ENCODE measurements around the gene LINS1.
"Not testable (repeated sequence)": the region's sequence is repeated elsewhere in the genome, so short reads cannot be mapped to it uniquely, and the experiment has no call there.

The LINS1 gene

DNA sequence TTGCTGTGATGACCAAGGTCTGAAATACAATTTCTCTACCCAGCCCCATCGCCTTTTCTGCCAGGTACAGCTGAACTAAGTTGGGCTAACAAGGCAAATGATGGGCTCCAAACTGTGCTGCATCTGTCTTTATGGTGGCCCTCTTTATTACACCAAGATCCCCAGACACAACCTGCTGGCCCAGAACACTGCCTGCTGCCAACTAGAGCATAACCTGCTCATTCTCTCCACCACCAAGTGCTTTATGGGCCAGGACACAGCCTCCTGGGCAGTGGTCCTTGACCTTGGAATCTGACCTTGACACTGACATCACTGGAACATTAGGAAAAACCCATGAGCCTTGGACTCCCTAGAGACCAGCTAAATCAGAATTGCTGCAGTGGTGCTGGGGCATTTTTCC lies 3.3 kb downstream of the LINS1 start:
- no peak for DNase-seq

DNA sequence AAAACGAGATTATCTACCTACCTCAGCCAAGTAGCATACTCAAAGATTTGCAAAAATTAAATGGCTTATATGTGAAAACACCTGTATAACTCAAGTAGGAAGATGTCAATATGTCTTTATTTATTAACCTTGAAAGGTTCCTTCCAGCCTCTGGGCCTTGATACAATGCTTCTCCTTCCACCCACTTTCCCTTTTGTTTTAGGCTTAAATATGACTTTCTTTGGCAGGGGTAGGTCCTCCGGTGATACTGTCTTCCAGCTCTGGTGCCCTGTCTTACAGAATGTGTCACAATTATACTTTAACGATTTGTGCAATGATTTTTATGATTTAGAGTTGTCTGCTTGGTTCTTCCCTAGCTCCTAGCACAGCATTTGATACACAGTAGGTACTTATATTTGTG lies 4.1 kb downstream of the LINS1 start:
- DNase-seq: no peak

DNA sequence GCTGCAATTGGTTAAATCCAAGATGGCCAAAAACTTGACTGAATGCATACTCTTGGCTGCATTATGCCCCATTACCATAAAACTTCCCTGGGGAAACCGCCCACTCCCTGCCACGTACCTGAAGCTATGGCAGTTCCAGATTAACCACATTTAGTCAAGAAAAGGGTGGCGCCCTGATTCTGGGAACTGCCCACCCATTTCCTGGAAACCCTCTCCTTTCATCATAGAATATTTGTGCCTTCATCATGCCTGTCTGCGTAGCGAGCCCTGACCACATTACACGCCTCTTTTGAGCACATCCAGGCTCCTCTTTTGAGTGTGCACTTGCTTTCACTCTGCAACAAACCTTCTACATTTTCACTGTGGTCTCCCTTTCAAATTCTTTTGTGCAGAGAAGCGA lies 5.2 kb downstream of the LINS1 start:
- peak; percentile 77 to 94 (median 82) for DNase-seq

DNA sequence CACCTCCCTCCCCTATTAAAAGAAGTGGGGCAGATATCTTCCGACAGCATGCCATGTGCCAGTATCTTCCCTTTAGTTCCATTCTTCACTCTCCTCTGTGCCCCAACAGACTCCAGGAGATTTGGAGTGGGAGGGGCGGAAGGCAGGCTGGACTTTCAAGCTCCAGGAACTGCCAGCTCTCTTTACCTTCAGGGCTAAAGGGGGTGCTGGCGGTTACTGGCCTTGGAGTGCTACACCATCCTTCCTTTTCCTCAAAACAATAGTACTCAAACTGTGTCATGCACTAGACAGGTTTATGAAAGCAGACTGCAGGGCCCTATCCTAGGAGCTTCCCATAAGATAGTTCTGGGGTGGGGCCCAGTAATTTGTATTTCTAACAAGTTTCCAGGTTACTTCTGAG lies 6.0 kb downstream of the LINS1 start:
- DNase-seq: no peak

DNA sequence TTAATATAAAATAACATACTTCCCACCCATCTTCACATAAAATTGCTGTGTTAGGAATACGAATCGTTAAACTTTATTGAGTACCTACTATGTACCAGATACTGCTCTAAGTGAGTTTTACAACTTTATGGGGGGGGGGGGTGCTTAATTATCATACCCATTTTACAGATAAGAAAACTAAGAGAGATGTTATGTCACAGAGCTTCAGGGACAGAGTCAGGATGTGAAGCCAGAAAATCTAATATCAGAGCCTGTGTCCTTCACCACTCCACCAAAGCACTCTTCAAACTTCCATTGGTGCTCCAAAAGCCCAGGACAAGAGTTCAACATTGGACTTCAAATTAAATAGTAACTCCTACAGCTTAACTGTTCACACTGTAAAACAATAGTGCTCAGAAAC lies 8.6 kb downstream of the LINS1 start:
- DNase-seq: no peak

DNA sequence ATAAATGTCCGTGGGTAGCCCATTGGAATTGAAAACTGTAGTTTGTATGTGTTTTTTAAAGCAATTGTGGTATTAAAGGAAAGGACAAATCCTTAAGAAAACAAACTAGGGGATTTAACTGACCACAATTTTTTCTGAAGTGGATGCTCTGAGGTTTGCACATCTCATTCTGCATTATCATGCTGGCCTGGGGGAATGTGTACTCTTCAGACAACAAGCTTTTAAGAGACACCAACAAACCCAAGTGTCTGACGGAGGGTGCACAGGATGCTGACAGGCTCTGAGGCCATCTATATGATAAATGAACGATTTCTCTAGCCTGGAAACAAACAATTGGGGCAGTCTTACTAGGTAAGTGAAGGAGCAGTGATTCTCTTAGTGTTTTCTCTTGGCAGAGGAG lies 9.1 kb downstream of the LINS1 start:
- DNase-seq: no peak

DNA sequence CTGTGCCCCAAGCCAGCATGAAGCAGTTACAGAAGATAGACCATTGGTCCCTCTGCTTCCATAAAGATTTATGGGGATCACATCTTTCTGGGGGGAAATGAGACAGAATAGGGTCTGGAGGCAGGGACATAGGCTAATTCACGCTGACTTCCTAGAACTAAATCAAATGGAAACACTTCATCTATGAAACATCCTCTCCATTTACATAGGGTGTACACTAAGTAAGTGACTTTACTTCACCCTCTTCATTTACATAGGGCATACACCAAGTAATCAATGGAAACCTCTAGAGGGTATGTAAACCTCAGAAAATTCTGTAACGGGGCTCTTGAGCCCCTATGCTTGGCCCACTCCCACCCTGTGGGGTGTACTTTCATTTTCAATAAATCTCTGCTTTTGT lies 10.1 kb downstream of the LINS1 start:
- no peak for DNase-seq

DNA sequence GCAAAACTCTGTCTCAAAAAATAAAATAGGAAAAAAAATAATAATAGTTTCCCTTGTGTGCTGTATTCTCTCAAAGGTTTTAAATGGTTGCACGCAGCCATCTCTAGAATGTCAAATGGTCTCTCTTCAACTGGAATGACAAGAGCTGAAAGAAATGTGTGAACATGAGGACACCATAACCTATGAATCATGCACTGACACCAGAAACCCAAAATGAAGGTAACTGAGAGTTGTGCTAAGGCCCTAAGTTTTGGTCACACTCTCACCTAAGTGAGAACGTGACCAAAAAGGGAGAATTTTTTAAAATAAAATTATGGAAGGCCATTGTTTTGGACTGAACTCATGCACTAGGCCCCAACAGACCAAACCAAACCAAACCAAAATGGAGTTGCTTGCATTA lies 10.8 kb downstream of the LINS1 start:
- not testable (repeated sequence) for DNase-seq

DNA sequence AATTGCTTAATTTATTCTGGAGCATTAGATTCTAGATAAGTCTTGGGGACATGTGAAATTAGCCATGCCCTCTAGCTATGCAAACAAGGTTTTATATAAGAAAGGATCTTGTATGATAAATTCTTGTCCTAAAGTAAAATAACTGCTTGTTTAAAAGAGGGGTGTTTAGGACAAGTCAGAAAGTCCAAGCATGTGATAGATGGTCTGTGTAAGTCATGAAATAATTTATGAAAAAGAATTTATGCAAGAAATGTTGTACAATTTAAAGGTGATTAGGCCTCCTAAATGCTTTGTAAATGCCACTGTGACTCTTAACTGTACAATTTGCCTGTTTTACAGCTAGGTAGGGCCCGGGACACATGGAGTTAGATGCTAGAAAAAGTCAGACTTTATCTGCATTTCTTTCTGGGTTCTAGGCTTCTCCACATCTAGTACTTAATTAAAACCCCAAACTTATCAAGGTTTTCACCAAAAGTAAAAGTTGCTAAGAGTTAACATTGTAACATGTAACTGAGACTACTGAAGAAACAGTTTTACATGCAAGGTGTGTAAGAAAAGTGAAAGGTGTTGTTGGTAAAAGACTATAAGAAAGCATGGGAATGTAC lies 13.2 kb downstream of the LINS1 start:
- DNase-seq: no peak

DNA sequence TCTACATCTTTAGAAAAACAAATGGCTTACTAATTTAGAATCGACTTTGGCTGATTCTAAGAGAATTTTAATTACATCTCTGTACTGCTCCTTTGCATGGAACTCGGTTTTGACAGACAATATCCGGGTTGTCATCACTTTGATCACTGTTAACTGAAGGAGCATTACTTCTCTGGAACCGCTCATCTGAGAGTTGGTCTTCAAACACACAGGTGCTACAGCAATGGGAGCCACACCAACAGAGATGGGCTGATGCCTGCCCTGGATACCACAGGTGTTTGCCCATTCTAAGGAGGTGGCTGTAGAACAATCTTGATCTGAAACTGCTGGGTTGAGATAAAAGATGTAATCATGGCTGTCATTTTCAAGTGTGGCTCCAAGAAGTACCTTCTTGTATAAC lies 21.6 kb downstream of the LINS1 start:
- DNase-seq: no peak

DNA sequence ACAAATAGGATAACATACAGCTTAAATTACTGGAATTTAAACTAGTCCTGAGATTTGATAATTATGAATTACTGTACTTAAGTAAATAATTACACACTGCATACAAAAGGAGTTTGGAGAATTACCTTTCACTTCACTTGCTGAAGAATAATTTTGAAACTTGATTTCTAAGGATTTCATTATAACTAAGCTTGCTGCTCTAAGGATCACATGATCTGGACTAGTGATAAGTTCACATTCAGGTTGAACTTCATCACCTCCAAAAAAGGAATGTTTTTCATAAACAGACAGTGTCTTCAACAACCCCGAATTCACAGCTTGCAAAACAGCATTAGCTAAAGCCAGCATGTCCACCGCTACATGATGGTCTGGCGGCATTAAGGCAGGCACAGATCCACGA lies 28.5 kb downstream of the LINS1 start:
- DNase-seq: no peak

DNA sequence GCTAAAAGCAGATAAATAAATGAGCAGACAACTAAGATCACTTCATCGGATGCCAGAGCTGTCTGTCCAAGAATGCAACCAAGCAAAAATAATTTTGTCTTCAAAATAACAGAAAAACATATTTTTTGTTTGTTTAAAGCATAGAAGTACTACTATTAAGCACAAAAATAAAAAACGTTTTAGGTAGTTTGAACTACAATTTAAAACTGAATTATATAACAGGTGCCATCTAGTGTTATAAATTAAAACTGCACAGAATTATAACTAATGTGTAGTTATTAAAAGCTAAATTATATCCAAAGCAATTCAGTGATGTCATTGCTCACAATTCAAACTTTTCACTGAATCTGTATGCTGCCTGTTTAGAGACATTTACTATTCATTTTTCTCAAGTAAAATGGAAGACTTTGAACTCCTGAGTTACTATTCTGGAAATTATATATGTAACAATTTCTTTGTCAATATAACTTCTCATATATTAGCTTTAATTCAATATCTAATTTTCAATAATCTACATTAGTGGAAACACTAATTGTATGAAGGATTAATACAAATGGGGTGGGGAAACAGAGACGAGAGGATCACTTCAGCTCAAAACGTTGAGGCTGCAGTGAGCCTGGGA lies 29.5 kb downstream of the LINS1 start:
- DNase-seq: no peak

DNA sequence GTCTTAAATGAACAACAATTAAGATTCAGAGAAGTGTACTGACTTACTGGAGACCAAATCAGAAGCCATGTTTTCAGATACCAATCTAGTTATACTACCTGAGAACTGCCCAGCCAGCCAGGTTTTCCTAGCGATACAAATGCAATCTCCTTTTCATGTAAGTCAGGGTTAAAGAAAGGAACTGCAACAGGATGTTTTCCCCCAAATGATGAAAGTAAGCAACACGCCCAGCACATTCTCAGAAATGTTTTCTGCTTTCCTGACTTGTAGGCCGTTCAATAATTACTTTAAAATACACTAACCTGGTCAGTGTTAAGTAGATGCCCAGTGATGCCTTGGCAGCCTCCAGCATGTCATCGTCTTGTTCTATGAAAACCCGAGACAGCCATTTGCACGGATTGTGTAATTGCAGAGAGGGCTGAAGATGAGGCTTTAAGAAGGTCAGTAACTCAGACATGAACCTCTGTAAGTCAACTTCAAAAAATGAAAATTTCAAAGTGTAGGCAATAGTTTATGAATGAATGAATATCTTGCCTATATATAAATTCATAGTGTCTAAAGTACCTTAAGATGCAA lies 30.3 kb downstream of the LINS1 start:
- DNase-seq: no peak

DNA sequence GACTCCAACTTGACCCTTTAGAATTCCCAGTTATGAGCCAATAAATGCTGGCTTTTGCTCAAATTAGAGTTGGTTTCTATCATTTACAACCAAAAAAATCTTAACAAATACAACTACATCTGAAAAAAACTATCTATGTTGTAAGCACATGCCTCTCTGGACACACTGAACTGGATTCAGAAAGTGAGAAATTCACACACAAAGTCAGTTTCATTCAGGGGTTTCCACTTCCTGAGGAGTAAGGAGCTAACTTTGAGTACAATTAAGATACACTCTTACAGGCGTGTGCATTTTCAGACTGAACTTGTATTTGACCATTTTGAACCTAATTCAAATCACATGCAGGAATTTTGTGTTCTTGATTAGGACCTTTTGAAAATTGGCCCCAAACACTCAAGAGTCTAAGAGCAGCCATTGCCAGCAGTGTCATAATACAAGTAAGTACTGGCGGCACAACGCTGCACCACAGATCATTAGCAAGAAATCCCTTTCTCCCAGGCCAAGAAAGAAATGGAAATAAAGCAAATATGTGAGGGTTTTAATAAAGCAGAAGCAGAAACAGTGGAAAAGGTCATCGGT lies 31.2 kb downstream of the LINS1 start:
- DNase-seq: no peak

DNA sequence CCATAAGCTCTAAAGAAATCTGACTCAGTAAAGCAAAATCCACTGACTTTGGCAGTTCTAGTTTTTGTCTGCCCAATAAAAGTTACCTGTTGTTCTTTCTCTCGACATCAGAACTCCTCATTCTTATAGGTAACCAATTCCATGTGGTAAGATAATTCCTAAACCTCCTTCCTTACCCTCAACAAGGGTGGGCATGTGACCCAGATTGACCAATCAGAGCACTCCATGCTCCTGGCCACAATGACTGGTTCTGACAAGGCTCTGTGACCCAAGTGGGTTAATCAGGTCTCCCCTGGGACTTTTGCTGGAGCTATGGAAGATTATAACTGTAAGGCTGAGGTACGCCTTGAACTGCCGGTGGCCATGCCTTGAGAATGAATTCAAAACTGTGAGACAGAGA lies 31.7 kb downstream of the LINS1 start:
- DNase-seq: no peak

DNA sequence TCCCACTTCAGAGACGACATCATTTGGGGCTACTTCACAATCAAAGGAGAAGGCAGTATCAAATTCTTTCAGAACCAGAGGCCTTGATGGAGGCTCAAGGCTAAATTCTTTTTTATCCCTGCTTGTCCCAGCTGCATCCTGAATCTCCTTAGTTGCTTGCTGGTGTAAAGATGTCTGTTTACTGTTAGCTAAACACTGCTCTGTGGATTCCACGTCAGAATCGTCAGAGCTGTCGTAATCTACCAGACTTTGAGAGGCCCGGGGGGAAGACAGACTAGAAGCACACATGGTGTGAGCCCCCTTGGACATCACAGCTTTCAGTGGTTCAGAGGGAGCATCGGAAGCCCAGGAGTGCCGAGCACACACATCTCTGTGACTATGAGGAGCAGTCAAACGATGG lies 32.6 kb downstream of the LINS1 start:
- DNase-seq: no peak

DNA sequence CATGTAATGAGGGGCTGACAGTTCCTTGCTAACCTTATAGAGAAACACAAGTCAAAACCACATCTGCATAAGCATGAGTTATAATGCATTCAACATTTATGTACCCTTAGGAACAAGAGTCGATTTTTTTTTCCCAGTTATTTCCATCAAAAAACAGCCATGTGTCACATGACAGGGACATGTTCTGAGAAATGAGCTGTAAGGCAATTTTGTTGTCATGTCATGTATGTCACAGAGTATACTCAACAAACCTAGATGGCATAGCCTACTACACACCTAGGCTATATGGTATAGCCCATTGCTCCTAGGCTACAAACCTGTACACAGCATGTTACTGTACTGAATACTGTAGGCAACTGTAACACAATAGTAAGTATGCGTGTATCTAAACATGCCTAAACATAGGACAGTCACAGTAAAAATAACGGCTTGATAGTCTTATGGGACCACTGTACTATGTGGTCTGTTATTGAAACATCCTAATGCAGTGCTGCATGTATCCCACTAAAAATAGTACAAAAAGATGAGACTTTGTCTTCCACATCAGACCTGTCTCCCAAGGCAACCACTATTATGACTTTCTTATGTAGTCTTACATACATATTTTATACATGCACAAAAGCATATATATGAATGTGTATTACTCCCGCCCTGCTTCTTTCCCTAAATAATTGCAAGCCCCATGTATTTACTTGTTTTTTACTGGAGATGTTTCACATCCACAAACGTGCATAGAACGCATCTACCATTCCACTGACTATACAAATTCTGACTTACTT lies 34.9 kb downstream of the LINS1 start:
- DNase-seq: no peak

DNA sequence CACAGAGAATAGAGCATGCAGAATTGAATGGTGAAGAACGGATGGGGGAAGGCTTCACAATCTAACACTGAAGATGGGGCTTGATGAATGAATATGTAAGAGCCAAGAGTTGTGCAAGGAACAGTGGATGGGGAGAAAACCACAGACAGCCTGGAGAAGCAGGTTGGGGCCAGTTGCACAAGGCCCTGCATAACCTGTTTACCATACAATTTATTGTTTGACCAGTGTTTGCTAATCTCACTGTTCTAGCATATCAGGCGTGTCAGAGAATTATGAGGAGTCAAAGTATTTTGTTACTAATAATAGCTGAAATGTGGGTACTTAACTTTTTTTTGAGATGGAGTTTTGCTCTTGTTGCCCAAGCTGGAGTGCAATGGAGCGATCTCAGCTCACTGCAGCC lies 36.4 kb downstream of the LINS1 start:
- no peak for DNase-seq

DNA sequence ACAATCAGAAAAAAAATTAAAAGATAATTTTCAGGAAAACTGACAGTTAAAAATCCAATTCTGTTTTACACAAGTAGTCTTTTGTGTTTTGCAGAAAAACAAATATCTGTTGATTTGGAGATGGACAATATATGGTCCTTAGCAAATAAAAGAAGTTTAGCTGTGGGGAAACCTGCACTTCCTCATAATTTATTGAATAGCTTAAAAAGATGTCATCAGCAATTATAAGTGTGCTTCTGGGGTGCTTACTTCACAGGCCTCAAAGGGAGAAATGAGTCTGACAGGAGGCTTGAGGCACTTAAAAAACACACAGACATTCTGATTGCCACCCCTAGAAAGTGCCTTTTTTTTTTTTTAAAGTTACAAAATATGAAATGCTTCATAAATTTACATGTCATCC lies 41.7 kb downstream of the LINS1 start:
- DNase-seq: no peak

DNA sequence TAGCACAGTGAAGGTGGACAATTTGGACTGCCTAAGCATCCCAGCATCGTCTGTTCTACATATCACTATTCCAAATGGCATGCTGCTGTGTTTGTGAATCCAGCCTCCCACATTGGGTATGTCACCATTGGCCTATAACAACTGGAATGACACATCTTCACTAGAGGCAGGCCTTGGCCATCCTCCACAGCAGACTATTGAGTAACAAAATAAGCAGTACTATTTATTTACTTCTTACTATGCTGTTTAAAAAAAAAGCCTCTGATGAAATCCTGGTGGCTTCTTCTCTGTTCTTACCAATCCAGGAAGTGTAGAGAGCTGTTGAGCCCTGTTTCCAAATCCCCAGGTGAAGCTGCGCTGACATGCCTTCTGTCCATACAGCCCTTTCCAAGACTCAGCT lies 42.7 kb downstream of the LINS1 start:
- DNase-seq: no peak

DNA sequence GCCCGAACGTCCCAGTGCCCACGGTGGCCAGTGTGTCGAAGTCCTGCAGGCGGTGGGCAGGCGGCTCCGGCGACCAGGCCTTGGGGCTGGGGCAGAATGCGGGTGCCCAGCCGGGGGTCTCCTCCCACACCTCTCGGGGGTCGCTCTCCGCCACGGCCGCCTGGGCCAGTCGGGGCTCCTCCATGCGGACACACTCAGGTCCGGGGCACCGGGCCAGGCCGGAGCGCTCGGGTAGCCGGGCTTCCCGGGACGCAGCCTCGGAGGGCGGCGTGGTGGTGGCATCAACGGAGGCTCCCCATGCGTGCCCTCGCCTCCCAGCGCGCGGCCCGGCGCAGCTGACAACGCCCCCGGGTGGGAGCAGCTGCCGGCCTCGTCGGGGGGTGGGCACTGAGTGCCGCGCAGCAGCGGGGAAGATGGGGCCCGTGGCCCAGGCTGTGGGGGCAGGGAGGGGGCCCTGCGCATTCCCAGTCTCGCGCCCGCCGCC lies 43.2 kb downstream of the LINS1 start:
- DNase-seq: no peak

DNA sequence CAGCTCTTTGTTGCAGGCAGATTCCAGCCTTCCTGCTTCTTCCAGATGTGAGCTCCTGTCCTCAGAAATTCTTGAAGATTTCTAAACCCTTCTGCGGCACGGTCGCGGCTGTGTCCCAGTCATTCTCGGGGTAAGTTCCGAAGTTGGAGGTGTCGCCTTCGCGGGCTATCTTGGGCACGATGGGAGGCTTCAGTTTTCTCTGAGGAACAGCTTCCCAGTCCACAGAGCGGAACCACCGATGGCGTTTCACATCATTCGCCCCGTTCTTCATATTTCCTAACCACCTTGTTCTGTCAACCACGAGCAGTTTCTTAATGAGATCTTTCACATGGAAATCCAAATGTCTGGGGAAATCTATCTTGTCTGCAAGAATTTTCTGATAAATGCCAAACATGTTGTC lies 48.5 kb downstream of the LINS1 start:
- no peak for DNase-seq

DNA sequence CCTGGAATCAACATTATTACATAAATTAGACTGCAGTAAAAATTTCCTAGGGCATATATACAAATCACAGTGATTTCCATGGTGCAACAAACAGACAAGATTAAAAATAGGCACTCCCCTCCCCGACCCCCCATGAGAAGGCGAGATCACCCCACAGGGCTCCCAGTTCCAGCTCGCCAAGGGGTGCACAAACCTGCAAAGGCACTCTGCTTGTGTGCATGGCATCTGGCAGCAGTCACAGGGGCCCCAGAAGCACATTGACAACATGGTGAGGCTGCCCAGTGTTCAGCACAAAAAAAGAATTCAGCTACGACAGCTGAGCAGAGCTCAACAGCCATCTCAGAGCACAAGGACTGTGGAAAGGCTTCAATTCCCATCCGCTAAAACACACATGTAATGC lies 54.0 kb downstream of the LINS1 start:
- no peak for DNase-seq

DNA sequence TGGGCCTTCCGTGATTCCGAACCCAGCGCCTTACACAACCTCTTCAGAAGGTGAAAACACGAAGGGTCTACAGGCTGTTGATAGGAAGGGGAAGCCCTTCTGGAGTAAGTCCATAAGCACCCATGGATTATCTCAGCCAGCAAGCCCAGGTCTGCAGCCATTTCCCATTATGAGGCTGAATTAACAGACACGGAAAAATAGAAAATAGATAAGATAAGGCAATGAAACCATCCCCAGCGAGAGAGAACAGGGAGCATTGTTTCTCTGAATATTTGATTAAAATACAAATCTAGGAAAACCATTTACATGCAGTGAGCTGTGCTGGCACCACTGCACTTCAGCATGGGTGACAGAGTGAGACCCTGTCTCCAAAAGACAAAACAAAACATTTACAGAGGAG lies 57.0 kb downstream of the LINS1 start:
- no peak for DNase-seq

Data from activated CD4-positive, CD25-positive, alpha-beta regulatory T cell (primary cell).